GF-D8 (cell line): ENCODE measurements around the gene HTRA3.
"Not testable (repeated sequence)": the region's sequence is repeated elsewhere in the genome, so short reads cannot be mapped to it uniquely, and the experiment has no call there.

Experiments
- DNase-seq: peaks from one replicate; lab custom pipeline; 2025; lab: John Stamatoyannopoulos, UW

Gene HTRA3

DNA sequence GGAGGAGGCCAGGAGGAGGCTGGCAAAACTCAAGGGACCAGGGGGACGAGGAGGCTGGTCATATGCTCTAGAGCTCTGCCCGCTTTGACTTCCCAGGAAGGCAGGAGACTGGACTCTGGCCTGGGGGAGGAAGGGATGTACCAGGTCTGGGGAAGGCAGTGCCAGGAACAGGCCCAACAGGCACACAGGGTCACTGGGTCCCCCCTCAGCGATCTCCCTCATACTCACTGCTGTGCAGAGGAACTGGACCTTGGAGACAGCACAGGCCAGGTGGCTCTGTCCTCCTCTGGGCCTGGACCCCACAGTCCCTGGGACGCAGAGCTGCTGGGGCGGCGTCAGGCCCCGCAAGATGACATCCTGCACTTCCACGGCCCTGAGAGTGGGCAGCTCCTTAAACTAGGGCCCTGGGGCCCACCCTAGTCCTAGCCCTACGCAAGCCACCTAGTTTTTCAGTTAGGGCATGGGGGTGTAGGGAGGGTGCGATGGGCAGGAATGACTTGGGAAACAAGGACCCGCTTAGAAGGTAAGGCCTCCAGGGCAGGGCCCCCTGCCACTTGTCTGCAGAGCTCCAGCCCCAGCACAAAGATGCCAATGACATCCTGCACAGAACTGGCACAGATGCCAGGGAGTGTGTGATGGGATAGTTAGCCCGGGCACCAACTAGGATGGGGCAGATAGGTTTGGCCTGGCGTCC lies 59.5 kb downstream of the HTRA3 start:
- no peak for DNase-seq

DNA sequence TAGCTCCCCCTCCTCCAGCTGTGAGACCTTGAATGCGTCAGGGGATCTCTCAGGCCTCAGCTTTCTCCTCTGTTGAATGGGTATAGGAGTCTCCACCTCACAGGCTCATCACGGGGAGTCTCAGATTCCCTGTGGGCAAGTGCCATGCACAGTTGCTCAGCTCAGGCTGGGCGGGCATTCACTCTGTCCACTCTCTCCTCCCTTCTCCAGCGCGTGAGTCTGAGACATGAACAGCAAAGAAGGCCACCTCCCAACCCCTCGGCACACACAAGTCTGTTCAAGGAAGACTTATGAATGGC lies 60.0 kb downstream of the HTRA3 start:
- no peak for DNase-seq

DNA sequence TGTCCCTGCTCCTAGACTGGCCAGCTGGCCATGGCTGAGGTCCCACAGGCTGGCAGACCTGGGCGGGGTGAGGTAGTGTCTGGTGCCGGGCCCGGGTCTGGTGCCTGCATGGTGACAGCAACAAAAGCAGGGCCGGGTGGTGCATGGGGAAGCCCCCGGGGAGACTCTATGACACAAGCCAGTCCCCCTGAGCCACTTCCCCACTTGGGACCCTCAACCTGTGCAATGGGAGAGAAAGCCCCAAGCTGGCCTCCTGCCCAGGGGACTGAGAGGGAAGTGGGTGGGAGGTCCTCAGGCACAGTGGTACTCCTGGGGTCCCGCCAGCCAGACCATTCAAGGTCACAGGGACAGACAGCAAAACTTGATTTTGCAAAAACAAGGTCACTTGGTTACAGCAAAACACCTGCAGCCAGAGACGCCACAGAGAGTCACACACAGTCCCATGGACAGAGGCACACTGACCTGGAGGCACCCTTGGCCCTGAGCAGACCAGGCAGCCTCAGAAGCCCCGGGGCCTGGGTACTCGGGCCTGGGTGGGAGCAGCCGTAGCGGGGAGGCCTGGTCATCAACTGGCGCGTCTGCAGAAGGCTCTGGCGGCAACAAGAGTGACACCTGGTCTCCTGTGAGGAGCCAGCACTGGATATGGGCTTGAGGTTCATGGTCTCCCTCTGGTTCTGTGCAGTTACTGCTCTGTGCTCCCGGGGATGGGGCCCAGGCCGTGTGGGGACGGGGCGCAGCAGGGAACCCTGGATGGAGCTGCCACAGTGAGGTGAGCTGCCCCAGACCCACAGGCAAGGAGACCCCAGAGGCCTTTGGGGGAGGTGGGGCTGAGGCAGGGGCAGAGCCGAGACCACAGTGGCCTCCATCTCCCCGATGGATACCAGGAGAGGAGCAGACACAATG lies 60.6 kb downstream of the HTRA3 start:
- no peak for DNase-seq

DNA sequence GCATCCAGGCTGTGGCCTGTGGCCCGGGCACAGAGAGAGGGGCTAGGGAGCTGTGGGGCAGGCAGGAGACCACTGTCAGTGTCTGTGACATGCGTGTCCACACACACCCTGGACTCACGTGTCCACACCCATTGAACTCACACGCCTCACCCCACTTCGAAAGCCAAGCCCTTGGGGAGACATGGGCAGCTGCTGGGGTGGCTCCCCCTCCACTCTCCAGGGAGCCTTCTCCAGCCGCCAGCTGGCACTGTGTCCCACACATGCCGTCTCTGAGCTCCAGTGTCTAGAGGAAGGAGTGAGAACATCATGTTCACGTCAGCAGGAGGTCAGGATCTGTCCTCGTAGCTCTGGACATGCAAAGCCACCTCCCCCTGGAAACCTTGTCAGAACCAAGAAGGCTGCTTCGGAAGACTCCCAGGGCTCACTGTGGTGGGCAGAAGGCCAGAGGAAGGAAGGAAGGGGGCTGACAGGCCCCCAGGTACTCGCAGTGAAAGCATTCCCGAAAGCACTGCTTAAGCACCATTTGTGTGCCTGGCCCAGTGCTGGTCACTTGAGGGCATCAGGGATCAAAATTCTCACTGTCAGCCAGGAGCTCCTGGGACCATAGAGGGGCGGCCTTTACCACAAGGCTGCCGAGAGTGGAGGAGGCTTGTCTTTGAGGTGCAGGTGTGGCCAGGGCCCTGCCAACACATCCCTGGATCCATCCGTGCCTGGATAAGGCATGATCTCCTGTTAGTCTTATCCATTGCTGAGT lies 61.4 kb downstream of the HTRA3 start:
- DNase-seq, result no peak

DNA sequence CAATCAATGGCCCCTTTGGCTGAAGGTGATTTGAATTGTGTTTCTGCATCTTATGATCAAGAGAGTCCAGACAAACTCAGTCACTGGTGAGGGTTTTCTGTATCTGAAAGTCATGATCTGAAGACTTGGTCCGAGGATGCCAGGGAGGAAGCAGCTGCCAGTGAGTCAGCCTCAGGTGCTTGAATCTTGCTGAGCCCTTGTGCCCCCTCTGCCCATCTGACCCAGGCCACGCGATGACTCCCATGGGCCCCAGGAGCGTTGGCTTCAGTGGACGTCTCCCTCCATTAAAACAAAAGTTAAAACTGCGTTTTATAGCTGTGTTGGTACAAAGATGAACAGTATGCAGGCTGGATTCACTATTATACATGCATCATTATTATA lies 62.0 kb downstream of the HTRA3 start:
- no peak for DNase-seq

DNA sequence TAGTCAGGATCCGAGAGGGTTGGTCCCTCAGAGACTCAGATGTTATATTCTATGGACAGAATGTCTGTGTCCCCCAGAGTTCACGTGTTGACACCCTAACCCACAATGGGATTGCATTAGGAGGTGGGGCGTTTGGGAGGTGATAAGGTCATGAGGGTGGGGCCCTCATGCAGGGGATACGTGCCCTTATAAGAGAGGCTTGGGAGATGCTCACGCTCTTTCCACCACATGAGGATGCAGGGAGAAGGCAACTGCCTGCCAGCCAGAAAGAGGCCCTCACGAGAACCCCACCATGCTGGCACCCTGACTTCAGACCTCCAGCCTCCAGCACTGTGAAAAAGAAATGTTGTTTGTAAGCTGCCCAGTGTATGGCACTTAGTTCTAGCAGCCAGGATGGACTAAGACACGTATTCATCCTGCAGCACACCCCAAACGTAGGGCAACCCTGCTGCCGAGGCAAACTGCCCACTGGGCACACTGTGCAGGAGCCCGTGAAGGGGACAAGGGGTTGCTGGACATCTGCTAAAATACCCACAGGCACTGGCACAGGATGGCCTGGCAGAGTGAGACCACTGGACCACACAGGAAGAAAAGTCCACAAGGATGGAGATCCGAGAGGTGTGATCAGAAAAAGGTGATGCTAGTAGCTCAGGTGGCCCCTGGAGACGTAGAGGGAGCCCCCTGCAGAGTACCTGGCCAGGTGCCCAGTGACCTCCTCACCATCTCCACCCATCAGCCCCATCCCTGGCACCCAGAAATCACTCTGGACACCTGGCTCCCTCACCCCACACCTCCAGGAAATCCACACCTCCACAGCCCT lies 62.7 kb downstream of the HTRA3 start:
- no peak for DNase-seq

DNA sequence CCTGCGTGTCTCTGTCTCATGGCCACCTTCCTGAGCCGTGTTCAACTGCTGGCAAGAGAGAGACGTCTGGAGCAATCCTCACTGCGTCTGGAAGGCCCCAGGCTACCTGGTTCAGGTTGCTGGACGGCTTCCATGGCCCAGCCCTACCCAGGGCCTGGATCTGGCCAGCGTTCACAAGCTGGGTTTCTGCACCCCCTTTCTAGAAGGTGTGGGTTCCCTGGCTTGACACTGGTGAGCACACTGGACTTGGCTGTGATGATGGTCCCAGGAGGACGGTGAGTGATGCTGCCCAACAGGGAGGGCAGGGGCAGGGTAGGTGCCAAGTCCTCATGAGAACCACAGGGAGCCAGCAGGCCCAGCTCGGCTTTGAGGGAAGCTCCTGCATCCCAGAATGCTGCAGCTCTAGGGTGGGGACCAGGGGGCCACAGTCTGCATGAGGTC lies 63.4 kb downstream of the HTRA3 start:
- no peak for DNase-seq

DNA sequence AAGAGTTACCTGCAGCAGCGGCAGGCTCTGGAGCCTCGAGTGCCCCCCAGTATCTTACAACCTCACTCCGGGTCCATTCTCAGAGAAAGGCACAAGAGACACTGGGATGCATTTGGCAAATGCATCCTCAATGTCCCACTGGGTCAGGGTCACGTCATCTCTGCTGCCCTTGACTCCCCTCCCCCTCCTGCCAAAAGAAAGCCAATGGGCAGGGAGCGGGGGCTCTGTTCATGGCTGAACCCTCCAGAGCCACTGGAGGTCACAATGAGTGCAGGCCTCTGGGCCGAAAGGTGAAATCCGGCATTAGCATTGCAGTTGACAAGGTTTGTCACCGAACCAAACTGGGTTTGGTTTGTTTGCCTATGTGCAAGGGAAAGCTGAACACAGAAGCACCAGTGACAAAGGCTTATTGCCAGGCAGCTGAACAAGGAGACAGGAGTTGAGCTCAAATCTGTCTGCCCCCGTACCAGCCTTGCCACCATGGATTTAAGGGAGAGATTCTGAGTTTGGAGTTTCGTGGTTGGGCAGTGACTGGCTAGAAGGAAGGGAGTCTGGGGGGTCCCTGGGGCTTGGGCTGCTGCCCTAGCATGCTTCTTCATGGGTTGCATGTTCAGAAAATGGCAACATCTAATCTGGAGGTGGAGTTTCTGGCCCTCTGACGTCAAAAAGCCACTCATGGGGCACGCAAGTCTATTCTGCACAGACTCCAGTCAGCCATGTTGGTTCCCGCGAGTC lies 64.3 kb downstream of the HTRA3 start:
- no peak for DNase-seq

DNA sequence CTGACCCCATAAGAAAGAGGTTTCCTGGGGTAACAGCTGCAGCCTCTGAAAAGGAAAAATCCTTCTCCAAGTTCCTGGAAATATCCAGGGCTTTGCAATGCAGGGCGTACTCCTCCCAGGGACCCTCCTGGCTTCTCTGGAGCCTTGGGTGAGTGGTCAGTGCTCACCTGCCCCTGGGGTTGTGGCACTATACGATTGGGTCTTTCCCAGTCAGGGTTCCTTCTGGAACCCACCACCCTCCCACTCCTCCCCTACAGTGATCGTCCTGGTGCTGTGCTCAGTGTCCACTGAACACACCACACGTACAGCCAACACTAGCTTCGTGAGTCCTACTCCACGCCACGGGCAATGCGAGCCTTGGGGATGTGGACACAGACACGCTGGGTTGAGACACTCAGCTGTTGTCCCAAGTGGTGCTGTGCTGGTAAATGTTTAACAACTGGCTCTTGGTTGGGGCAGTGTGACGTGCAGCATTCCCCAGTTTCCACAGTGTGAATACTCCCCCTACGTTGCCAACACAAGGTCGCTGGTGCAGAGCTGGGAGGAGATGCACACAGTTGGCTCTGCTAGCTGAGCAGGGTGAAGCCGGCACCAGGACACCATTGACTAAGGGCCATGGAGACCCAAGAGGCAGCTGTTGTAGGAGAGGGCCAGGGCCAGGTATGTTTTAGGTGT lies 65.4 kb downstream of the HTRA3 start:
- DNase-seq, result no peak

DNA sequence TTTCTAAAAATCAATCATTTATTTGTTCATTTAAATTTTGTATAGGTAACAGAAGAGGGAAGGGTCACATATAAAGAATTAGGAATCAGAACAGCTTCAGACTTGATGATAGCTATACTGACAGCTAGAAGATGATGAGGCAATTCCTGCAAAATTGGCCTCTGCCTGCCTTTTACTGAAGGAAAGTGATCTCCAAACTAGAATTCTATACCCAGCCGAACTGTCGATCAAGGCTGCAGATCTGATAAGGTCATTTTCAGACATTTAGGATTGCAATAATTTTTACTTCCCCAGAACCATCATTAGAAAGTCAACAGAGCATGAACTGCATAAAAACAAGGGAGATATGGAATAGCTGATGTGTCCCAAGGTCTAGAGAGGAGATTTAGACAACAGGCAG lies 66.3 kb downstream of the HTRA3 start:
- DNase-seq, result no peak

DNA sequence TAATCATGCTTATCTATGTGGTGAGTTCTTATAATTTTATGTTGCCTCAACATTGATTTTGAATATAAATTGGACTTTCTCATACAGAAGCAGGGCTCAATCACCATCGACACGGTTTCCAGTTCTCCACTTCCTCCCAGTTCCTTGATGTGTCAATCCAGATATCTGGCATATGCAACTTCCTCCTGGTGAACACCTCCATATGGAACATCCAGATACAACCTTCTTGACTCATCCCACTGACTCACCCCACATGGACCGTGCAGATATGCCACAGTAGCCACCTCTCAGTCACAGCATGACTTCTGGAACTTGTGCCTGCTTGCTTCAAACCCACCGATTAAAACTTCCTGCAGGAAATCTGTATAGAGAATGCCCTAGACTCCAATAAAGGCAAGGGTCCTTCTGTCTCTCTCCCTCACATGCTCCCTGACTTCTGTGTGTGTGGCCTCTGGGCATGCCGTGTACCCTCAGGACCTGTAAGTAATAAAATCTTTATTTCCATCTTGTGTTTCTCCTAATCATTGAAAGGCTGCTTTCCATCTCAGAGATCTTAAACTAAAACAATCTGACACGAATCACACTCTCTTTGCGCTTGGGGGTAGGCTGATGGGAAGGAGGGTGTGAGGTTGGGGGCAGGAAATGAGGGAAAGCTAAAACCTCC lies 67.0 kb downstream of the HTRA3 start:
- no peak for DNase-seq

DNA sequence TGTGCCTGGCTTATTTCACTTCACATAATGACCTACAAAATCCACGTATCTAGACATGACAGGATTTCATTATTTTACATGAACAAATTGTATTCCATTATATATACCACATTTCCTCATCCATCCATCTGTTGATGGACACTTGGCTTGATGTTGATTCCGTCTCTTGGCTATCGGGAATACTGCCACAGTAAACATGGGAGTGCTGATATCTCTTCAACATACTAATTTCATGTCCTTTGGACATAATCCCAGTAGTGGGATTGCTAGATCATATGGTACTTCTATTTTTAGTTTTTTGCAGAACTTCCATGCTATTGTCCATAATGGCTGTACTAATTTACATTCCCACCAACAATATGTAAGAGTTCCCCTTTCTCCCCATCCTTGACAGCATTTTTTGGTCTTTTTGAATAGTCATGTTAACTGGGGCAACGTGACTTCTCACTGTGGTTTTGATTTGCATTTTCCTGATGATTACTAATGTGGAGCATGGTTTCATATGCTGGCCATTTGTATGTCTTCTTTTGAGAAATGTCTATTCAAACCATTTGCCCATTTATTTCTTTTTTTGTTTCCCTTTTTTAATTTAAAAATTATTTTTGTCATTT lies 68.9 kb downstream of the HTRA3 start:
- DNase-seq, result no peak

DNA sequence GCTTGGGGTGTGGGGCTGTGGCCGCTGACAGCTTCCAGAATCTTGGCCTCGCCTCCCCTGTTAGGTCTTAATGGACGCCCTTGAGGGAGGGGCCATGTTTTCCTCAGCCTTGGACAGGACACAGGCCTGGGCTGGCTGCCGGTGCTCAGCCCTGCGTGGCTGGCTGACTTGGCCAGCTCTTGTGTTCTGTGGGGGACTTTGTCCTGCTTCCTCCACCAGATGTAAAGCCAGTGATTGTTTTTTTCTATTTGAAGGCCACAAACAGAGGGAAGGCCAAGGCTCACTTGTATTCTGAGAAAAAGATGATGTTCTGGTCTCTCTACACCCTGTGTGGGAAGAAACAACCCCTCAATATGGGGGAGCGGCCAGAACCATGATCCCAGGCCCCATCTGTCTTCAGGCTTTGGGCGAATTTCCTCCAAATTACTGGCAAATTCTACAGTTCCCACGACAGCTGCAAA lies 71.3 kb downstream of the HTRA3 start:
- DNase-seq, result no peak

DNA sequence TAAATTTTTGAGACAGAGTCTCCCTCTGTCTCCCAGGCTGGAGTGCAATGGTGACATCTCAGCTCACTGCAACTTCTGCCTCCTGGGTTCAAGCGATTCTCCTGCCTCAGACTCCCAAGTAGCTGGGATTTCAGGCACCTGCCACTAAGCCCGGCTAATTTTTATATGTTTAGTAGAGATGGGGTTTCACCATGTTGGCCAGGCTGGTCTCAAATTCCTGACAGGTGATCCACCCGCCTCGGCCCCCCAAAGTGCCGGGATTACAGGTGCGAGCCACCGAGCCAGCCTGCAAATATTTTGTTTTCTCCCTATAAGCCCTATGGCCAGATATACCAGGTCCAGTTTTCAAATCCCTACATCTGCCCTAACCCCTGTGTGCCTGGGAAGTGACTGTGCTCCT lies 71.7 kb downstream of the HTRA3 start:
- not testable (repeated sequence) for DNase-seq

DNA sequence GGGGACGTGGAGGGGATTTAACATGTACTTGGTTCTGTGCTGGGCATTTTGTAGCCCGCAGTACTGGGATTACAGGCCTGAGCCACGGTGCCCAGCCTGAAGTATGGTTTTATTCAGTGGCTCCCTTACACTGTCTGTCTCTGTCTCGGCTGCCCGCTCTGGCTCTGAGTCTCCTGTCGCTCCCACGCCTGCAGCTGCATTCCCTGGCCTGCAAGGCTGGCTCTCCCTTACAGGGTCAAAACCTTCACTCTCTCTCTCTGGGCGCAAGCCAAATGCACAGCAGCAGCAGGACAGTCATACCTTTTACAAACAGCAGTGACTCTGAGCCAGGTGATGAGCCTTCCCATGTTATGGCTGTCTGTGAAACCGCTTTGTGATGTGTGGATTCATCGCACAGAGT lies 72.1 kb downstream of the HTRA3 start:
- DNase-seq, result no peak

DNA sequence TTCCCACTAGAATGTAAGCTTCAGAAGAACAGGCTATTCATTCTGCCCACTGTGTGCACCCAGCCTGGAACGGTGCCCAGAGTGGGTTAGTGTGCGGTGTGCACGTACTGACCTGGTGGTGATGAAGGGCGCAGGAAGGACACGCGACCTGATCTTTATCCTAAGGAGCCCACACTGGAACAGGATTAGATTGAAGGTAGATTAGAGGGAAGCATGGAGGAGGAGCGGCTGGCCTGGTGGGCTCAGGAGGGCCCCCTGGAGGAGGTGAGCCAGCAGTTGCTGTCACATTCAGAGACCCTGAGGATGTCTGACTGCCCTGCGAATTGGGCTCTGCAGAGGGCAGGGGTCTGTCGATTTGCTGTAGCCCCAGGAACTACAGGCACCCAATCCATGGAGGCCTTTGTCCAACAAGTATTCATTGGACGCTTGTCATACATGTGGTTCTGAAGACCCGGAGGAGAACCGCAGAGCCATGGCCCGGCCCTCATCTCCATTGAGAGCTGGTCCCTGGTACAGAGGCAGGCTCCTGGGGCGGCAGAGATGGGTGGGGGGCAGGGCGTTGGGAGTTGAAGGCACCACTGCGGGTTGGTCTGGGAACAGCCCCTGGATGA lies 73.2 kb downstream of the HTRA3 start:
- DNase-seq, result no peak

DNA sequence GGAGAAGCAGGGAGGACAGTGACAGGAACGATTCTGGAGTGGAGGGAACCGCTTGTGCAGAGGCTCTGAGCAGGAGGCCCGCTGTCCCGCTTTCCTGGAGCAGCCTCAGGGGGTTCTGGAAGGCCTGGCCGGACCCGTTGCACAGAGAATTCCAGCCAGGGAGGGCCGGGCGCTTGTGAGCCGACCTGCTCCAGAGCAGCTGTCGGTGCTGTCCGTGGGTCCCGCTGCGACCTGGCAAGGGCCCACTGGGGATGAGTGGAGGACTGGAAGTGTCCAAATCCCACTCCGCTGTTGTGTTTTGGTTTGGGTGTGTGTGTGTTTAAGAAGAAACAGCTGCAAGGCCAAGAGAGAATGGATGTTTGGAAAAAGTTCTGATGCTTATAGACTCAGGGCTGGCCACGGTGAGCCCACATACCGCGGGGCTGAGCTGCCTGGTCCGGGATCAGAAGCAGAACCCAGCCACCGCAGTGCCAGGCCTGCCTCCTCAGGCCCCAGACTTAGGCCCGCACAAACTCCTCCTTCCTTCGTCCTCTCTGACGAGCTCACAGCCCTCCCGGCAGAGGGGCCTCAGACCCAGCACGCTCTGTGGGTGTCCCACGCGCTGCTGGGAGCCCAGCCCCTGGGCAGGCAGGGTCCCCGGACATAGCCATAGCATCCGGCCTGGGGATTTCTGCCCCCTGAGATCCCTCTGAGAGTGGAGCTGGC lies 73.9 kb downstream of the HTRA3 start:
- DNase-seq, result no peak

DNA sequence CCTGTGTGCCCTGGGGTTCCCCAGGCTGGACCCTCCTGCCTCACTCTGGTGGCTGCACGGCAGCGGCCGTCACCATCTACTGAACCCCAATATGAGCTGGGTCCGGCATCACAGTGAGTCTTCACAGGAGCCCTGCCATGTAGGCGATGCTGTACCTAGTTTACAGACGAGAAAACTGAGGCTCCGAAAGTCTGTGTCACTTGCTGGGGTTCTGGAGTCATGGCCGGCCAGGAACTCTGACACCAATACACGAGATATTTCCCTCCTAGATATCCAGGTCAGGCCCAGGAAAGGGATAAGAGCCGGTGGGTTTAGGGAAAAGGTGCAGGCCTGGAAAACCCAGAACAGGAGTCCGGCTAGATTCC lies 74.4 kb downstream of the HTRA3 start:
- DNase-seq, result no peak

DNA sequence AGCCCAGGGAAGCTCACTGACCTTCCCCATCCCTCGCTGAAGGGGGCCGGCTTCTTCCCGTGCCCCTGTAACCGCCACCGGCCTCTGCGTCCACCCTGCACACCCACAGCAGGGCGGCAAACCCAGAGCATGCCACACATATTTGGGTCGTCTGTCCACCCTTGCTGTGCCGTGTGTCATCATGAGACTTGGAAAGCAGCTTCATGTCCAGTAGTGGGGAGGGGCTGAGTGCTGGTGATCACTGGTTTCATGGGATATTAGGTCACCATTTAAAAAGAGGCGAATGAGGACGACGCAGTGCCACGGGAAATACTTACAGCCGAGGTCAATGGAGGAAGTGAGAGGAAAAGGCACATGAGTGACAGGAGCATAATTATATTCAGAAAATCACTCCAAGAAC lies 74.8 kb downstream of the HTRA3 start:
- DNase-seq, result no peak
